Suppressor macrophage treated with lipopolysaccharide for 1 hour (primary cell): ENCODE data around the gene MX2.
"Not testable (repeated sequence)": the region's sequence is repeated elsewhere in the genome, so short reads cannot be mapped to it uniquely, and the experiment has no call there.

Experiments
- DNase-seq, 3 donors: peaks; one replicate each; pipeline ENCODE4 v3.0.0-alpha.2; 2020 to 2022

MX2 gene

DNA sequence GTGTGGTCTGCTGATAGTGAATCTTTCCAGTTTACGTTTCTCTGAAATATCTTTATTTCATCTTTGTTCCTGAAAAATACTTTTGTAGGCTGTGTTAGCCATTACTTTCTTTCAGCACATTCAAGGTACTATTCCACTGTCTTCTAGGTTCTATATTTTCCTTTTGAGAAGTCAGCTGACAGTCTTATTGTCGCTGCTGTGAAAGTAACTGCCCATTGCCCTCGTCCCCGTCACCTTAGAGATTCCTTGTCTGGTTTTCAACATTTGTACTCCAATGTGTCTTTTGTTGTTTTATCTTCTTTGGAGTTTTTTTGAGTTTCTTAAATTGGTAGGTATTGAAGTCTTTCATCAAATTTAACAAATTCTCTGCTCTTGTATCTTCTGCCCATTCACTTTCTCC lies 19.8 kb upstream of the MX2 start:
- DNase-seq = no peak

DNA sequence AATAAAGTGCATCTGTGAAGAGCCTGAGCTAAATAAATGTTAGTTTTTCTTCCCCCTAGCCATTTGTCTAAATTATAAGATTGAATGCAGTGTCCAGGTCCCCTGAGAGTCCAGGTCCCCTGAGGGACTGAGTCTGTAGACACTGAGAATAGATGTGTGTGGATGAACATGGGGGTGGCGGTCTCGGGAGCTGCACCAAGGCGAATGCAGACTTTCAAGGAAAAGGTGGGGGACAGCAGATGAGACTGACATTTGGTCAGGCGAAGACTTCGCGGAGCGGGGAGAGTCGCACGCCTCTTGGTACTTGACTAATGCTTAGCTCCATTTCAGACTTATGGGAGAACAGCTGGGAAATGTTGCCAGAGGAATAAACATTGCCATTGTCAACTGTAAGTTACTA lies 17.7 kb upstream of the MX2 start:
- DNase-seq = no peak

DNA sequence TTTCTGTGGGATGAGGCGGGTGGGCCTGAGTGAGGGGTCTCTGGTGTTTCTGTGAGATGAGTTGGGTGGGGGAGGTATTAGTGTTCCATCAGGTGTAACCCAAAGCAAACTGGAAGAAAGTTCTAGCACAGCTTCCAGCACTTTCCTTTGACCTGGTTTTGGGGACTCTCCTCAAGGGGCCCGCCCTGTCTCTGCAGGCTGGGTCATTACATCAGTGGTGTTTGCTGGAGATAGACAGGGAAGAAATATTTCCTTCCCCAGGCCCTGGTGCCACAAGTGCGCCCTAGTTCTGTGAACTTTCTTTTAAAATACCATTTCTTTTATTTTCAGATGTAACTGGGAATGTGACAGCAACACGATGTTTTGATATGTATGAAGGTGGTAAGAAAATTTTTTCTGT lies 16.5 kb upstream of the MX2 start:
- no peak for DNase-seq

DNA sequence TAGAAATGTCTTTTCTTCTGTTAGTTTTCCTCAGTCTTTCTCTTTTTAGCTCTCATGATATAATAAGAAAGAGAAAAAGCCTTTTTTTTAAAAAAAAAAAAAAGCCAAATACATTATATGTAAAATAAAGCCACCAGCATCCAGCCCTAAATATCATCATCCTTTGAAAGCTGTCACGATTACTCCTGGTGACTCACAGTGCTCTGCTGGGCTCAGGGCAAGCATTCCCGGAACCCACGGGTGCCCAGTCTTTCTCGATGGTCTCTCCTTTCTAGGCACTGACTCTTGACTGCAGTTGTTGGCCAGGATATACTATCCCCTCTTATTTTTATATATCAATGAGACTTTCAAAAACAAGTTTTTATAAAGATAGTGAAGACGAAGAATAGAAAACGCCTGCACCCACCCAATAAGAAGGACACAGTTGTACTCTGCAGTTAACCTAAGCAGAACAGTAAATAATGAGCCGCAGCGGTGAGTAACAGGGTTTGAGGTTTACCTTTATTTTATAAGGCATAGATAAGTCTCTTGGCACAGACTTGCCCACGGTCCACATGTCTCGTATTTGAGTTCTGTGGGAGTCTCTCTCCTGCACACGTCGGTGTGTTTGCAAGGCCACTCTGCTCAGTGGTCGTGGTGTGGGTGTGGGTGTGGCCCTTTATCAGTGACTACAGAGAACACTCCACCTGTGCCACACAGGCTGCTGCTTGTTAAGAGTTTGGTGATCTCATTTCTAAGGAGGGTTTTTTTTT lies 15.7 kb upstream of the MX2 start:
- no peak for DNase-seq

DNA sequence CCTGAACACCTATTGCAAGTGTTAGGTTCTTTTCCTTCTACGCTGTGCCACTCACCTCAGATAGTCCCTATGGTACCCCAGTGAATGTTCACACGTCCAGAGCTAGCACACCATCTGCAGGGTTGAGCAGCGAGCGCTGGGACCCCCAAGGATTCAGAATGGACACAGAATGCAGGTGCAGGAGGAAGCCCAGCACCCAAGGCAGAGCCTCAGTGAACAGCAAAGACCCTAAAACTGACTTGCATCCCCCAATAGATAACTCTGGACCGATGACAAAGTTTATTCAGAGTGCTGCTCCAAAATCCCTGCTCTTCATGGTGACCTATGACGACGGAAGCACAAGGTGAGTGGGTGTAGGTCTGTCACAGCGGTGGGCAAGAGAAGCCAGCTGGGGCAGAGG lies 15.1 kb upstream of the MX2 start:
- DNase-seq = no peak

DNA sequence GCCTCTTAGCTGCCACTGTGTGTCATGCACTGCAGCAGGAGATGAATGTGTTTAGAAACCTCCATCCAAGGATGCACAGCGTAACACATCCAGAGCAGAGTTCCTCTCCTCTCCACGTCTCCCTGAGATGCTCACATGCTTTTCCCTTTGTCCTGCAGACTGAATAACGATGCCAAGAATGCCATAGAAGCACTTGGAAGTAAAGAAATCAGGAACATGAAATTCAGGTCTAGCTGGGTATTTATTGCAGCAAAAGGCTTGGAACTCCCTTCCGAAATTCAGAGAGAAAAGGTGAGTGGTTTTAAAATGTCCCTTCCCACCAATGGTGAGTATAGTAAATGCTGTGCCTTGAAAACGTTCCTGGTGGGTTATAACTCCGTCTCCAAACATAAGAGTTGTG lies 13.4 kb upstream of the MX2 start:
- no peak for DNase-seq

DNA sequence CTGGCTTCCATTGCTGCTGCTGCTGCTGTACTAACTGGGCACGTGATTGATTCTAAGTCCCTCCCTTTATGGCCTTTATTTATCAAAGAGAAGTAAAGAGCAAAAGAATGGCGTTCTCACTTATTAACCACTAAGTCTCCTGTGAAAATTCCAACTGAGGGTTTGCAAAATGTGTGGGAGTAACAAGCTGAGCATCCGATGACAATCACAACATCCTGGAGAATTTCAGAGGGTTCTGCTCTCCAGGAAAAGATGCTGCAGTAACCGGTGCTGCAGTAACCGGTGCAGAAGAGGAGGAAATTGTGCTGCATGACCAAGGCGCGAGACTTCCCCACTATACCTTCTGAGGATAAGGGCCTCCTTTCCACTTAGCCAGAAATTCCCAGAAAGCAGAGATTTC lies 12.7 kb upstream of the MX2 start:
- no peak for DNase-seq

DNA sequence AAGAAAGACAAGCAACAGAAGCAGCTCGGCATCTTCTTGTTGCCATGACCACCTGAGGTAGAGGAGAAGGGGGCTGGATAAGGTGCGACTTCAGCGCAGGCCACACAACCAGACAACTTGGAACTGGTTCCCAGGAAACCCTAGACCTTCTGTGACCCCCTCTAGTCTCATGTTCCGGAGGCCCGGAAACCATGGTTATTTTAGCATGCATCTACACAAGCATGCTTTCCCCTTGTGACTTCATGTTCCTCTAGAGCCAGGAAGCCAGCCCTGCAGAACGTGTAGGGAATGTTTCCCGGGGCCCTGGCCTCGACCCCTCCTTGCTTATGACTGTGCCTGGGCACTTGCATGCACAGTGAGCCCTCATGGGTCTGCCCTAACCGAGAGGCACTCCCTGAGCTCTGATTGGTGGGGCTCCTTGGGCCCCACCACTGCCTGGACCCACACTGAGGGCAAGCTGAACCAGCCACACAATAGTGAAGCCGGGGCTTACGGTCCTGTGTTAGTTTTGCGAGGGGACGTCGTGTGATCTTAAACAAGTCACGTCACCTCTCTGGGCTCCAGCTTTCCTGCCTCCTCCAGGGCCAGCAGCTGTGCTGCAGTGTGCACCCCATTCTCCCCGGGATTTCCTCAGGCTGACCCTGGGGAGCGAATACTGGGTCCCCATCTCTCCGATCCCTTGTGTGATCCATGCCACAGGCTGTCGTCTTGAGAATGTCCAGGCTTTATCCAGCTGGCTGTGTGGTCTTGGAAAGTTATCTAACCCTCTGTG lies 12.0 kb upstream of the MX2 start:
- no peak for DNase-seq

DNA sequence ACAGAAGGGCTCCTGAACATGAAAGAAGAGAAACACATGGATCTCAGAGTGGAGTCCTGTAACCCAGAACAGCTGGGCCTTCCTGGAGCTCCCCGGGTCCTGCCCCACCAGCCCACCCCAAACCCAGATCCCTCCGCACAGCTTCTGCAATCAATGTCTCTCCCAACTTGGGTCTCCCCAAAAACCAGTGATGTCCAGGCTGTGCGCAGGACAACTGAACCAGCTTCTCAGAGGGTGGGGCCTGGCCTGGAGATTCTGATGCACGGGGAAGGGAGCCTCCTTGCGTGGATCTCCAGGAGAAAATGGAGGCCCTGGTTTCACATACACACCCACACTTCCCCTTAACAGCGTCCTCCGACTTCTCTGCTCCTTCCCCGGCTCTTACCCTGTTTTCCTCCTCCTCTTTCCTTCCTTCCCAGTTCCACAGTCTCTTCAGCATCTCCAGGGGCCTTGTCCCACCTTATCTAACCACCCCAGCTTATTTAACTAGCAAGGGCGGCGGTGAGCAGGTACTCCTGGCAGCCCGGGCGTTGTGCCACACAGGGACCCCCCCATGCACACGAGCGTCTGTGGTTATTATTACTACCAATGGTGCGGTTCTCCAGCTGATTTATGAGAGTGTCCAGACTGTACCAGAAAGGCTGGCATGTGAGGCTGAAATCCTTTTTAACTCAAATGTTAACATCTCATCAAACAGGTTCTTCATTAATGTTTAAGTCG lies 11.2 kb upstream of the MX2 start:
- DNase-seq = no peak

DNA sequence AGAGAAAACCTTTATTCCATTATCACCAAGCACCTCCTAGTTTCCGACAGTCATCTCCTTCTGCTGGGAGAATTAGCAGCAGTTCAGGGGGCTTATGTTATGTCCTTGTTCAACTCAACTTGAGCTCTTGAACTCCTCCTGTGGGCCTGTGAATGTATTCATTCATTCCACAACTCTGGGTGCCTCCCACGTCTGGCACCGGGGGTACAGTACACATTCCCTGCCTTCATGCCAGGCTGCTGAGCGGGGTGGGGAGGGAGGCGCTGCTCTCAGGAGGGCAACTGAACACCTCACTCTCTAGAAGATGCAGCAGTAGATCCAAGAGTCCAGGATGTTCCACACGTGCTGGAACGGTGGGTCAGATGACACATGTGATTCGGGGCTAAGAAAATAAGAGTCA lies 4.3 kb upstream of the MX2 start:
- no peak for DNase-seq

DNA sequence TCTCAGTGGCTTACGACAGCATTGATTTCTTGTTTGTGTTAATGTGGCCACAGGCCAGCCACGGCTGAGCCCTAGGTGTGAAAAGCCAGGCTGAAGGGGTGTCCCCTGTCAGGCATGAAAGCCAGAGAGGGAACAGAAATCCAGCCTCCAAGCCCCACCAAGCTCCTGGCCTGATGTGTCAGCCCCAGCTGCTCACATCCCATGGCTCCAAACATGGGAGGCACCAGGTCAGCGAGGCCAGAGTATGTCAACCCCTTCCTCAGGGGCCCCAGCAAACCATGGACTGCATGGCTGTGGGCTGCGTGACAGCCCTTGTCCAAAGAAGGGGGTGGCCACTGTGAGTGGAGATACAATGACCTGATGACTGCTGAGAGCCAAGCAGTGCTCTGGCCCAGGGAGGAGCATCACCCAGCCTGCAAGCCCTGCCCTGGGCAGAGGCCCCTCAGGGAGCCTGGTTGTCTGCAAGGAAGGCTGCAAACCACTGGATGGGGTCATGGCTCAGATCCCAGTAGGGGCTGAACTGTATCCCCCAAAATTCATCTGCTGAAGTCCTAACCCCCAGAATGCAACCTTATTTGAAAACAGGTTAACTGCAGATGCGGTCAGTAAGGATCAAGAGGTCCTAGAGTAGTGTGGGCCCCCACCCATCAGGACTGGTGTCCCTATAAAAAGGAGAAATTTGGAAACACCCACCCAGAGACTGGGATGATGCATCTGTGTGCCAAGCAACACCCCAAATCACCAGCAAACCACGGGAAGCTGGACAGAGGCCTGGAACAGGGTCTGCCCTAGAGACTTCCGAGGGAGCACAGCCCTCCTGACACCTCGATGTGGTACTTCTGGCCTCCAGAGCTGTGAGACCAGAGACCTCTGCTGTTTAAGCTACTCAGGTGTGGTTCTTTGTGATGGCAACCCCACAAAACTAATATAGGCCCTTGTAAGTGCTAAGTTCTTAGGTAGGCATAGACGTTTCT lies 3.3 kb upstream of the MX2 start:
- no peak for DNase-seq

DNA sequence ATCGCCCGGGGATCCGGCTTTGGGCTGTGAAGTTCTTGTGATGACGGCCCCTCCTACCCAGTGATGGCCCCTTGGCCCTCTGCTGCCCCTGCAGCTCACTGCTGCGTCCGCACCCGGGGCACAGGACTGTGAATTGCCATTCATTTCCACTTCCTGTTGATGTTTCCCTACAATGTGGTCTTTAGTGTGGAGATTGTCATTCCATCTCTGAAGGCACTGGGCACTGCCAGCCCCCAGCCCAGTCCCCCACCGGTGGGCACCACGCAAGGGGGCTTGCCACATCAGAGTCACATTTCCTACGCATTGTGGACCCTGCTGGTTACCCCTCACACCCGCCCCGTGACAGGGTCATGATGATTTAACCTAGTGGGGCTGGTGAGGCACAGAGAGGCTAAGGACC lies 2.5 kb upstream of the MX2 start:
- DNase-seq = no peak

DNA sequence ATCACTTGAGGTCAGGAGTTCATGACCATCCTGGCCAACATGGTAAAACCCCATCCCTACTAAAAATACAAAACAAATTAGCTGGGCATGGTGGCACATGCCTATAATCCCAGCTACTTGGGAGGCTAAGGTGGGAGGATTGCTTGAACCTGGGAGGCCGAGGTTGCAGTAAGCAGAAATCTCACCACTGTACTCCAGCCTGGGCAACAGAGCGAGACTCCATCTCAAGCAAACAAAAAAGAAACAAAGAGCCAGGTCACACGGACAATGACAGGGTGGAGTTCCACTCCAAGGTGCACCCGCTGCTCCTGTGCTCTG lies 2.1 kb upstream of the MX2 start:
- DNase-seq = not testable (repeated sequence)

DNA sequence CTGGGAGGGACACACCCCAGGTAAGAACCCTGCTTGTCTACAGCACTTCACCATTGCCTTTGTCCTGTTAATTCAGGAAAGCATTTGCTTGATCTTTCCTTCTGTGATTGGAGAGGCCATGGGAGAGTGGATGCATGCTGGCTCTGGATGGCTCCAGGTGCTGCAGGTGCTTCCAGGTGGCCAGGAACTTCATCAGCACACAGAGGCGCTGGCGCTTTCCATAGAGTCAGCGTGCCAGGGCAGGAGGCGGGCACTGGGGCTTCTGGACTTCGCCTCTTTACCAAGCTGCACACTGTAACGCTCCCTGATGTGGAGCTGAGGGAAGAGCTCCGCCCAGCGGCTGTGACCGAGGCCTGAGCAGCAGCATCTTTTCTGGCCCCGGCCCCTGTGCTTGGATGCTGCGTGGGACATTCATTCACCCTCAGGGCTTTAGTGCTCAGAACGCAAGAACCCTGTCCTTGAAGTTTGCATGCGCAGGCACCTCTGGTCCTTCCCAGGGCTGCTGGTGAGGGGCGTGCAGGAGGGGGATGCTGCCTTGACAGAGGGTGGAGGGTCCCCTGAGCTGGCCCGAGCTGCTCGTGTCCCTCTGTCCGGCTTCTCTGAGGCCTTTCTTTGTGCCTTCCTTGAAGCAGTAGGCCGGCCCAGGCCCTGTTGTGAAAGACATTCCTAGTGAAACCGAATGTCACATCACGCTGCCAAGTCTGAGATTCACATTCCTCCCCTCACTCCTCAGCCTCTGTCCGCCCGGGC lies 1.6 kb upstream of the MX2 start:
- no peak for DNase-seq

DNA sequence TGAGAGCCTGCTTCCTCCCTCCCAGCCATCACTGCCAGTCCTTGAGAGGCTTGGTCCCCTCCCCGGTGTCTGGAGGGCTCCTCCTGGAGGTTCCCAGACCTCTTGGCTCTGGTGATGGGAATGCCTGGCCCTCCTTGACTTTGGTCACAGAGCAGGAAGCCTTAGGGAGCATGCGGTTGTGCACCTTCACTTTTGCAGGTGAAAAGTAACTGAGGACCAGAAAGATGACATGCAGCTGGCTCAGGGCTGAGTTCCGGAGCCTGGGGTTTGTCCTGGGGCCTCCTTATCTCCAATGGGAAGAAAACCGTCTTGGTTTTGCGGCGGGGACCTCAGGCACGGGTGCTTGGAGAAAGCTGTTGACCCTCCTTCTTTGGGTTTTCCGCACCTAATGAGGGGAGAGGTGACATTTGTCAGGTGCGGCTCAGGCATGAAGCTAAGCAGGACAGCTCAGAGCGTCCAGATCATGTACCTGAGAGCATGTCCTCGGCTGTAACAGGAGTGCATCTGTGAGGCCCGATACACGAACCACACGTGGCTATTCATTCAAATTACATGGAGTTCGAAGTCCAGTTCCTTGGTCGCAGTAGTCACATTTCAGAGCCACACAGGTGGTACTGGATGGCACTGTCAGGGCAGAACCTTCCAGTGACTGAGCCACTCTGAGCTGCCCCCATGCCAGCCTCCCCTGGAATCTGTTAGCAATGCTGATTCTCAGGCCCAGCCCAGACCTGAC lies 608 bp upstream of the MX2 start:
- no peak for DNase-seq

DNA sequence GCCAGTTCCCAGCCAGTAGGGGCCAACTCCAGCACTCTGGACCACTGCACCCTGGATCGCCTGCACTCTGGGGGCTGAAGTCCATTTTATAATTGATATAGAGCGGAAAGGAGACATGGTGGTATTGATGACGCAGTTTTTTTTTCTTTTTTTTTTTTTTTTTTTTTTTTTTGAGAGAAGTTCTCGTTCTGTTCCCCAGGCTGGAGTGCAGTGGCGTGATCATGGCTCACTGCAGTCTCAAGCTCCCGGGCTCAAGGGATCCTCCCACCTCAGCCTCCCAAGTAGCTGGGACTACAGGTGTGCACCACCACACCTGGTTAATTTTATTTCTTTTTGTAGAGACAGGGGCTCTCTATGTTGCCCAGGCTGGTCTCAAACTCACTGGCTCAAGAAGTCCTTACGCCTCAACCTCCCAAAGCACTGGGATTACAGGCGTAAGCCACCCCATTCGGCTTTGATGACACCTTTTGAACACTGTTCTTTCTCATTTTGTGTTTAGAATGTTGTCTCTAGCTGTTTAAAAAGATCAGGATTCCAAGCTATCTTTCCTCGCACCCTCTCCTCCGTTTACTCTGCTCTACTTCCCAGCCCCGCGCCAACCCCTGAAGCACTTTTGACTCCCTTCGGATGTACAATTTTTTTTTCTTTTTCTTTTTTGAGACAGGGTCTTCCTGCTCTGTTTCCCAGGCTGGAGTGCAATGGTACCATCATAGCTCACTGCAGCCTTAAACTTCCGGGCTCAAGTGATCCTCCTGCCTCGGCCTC lies 960 bp downstream of the MX2 start:
- no peak for DNase-seq

DNA sequence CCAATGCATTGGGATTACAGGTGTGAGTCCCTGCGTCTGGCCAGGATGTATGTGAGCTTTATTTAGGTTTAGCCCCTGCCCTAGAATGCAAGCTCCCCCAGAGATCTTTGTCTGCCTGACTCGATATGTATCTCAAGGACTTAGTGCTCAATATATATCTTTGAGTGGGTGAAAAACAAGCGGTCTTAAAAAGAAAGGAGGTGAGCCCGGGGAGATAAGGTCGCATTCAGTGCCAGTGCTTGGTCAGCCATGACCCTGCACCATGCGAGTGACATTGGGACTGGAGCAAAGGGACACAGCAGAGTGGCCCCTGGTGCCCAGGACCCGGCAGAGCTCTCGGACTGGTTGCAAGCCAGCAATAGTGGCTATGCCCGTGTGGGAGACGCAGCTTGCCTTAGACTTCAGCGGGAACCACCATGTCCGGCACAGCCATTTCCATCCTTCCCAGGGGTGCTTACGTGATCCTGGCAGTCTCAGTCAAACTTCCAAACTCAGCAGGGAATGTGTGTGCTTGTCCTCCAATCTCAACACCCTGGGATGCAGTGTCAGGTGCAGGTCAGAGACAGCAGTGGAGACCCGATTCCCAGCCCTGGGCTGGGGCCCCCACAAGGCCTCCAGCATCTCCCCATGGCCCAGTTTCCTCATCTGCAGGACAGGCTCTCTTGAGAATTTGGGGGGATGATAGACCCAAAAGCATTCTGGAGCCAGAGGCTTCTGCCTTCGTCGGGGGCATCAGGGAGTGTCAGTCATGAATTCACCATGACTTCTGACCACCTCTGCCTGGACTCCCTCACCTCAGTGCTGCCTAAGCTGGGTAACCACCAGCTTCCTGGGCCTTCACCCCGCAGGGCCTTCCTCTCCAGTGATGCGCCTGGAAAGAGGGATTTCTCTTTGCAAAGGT lies 1.8 kb downstream of the MX2 start:
- DNase-seq = peak in 1 of 3 donors; percentile 12

DNA sequence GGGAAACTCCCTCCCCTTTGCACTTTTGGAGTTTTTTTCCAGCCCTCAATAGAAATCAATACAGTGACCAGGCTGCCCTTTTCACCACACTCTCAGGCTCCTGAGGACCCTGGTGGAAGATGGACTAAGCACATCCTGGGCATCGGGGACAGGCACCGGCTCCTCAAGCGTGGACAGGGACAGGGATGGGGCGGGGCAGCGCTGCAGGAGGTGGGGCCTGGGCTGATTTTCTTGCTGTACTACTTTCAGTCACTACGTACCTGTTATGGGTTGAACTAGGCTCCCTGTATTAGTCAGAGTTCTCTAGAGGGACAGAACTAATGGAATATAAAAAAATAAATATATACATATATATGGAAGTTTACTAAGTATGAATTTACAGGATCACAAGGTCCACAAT lies 2.5 kb downstream of the MX2 start:
- DNase-seq = peak in 1 of 3 donors; percentile 22

DNA sequence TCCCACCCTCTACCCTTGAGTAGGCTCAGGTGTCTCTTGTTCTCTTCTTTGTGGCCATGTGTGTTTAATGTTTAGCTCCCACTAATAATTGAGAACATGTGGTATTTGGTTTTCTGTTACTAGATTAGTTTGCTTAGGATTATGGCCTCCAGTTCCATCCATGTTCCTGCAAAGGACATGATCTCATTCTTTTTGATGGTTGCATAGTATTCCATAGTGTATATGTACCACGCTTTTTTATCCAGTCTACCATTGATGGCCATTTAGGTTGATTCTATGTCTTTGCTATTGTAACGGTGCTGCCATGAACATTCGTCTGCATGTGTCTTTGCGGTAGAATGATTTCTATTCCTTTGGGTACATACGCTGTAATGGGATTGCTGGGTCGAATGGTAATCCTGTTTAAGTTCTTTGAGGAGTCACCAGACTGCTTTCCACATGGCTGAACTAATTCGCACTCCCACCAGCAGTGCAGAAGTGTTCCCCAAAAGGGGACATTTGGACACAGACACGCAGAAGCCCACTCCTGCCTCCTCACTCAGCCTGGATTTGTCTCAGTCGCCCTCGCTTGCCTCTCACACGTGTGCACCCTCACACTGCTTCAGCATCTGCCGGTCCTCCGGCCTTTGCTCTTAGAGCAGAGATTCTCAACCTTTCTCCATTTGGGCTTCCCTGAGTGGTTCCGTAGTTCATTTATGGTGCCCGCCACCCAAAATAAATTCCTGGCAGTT lies 3.7 kb downstream of the MX2 start:
- DNase-seq = peak in 1 of 3 donors; percentile 3
